Bronchial epithelial cell (primary cell): ENCODE results near the gene TDRD10. TPM values are rescaled to one million over a fixed set of nuclear protein-coding genes. Genes with fewer than 3 reads are reported as not detected.

ENCODE experiments used
- DNase-seq: peaks from one replicate; pipeline ENCODE4 v3.0.0-alpha.2; 2010; ENCODE audit warnings: low read depth
- FAIRE-seq: peaks from 2 replicates; lab custom pipeline; 2011; peaks lifted over from hg19 to GRCh38; lab: Jason Lieb, UNC
- H3K27me3 ChIP-seq: 2 replicates; pipeline ENCODE4 v1.5.1; 2011; ENCODE audit warnings: low read length; ENCODE audit not compliant: control insufficient read depth, insufficient read depth
- H3K36me3 ChIP-seq: 2 replicates; pipeline ENCODE4 v1.5.1; 2011; ENCODE audit warnings: low read length; ENCODE audit not compliant: control insufficient read depth, insufficient read depth
- H3K4me3 ChIP-seq: 2 replicates; pipeline ENCODE4 v1.5.1; 2011; ENCODE audit warnings: mild to moderate bottlenecking, low read depth, low read length, control low read depth
- total RNA-seq: library from RNA; depleted of rRNA; stranded (reverse); fragments of >200 nt; gene quantifications from 2 replicates; pipeline ENCODE4 v1.2.1, GENCODE V29; 2014
- TF ChIP-seq, protein P1 (sequence below): IDR thresholded peaks from 2 replicates; pipeline ENCODE4 v1.5.1; 2011; ENCODE audit warnings: mild to moderate bottlenecking, moderate library complexity, low read length, control low read depth, inconsistent platforms; ENCODE audit not compliant: insufficient read depth, severe bottlenecking

TDRD10 gene
- total RNA-seq, 1 donor from 2014 or later, result under 0.01 TPM

GRCh38 chr1:154571244-154571963, 69.4 kb downstream of the TDRD10 start:
- DNase-seq, result no peak
- FAIRE-seq, result peak; percentile 97
- Histone ChIP-seq H3K36me3 (no peaks in the 10 kb centered on the region), H3K27me3 (peaks cover 4% of the 10 kb centered on the region), H3K4me3 (no peak overlapping the region)
- TF ChIP-seq, protein P1, sequence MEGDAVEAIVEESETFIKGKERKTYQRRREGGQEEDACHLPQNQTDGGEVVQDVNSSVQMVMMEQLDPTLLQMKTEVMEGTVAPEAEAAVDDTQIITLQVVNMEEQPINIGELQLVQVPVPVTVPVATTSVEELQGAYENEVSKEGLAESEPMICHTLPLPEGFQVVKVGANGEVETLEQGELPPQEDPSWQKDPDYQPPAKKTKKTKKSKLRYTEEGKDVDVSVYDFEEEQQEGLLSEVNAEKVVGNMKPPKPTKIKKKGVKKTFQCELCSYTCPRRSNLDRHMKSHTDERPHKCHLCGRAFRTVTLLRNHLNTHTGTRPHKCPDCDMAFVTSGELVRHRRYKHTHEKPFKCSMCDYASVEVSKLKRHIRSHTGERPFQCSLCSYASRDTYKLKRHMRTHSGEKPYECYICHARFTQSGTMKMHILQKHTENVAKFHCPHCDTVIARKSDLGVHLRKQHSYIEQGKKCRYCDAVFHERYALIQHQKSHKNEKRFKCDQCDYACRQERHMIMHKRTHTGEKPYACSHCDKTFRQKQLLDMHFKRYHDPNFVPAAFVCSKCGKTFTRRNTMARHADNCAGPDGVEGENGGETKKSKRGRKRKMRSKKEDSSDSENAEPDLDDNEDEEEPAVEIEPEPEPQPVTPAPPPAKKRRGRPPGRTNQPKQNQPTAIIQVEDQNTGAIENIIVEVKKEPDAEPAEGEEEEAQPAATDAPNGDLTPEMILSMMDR, result no peak

GRCh38 chr1:154571964-154572288, 69.9 kb downstream of the TDRD10 start:
- TF ChIP-seq, protein P1, result no peak
- DNase-seq, result no peak
- FAIRE-seq, result no peak
- H3K27me3 ChIP-seq, result peaks cover 1% of the 10 kb centered on the region
- no peak overlapping the region for H3K4me3 ChIP-seq
- H3K36me3 ChIP-seq, result no peaks in the 10 kb centered on the region

GRCh38 chr1:154572468-154573167, 70.6 kb downstream of the TDRD10 start:
- no peak for FAIRE-seq
- Histone ChIP-seq H3K4me3 (no peak overlapping the region), H3K27me3 (no peaks in the 10 kb centered on the region), H3K36me3 (no peaks in the 10 kb centered on the region)
- TF ChIP-seq, protein P1, result no peak
- no peak for DNase-seq

GRCh38 chr1:154573168-154573510, 71.1 kb downstream of the TDRD10 start:
- FAIRE-seq, result no peak
- no peaks in the 10 kb centered on the region for H3K27me3 ChIP-seq
- no peak overlapping the region for H3K4me3 ChIP-seq
- TF ChIP-seq, protein P1, result no peak
- no peak for DNase-seq
- H3K36me3 ChIP-seq, result no peaks in the 10 kb centered on the region

GRCh38 chr1:154574716-154575115, 72.7 kb downstream of the TDRD10 start:
- H3K4me3 ChIP-seq, result no peak overlapping the region
- peaks cover 5% of the 10 kb centered on the region for H3K36me3 ChIP-seq
- no peaks in the 10 kb centered on the region for H3K27me3 ChIP-seq
- TF ChIP-seq, protein P1, result no peak
- FAIRE-seq, result no peak
- DNase-seq, result peak; percentile 8
